Measurements from ENCODE around the gene LRBA.

GRCh38 chr4:150590631-150591030 is 424.5 kb downstream of the LRBA start:
- no peak for TF ChIP-seq CTCF (IDR thresholded peaks at IDR 0.05)
- no peak for TF ChIP-seq POLR2A (IDR thresholded peaks at IDR 0.05)

Measured in body of pancreas (tissue), 4 donors.